ENCODE measurements around the gene CENPX. TPM values are rescaled to one million over a fixed set of nuclear protein-coding genes. Genes with fewer than 3 reads are reported as not detected.

The CENPX gene
- total RNA-seq, 1 experiment from 2014 or later: 344 TPM

DNA sequence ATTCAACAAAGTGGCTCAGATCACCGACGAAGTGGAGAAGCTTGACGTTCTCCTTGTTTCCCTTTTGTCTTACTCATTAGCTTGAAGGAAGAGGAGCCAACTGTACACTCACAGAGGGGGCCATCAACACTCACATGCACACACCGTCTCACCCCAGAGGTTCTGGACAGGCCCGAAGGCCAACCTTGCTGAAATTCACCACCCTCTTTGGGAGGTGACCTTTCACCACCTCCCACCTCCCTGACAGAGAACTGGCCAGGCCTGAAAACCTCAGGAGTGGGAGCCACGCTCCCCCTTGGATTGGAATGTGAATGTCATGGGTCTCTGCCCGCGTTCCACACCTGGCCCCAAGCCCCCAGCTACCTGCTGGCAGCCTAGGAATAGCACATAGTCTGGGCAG lies 12.8 kb upstream of the CENPX start:
- BruUV-seq (replicated peaks): no TSS peak
- H3K9ac ChIP-seq (ENCODE audit: low read length): no peak overlapping the region
- no peaks in the 10 kb centered on the region for H3K9me3 ChIP-seq (ENCODE audit: low read length)
- H3K79me2 ChIP-seq (ENCODE audit: low read length): peaks cover 17% of the 10 kb centered on the region
- H2AFZ ChIP-seq (ENCODE audit: low read length): no peak overlapping the region
- ChIA-PET POLR2A (ENCODE audit: unreplicated experiment) (no interaction called here), CTCF (no interaction called here)
- no peaks in the 10 kb centered on the region for H3K27me3 ChIP-seq (ENCODE audit: low read length)
- no peaks in the 10 kb centered on the region for H3F3A ChIP-seq (ENCODE audit: low read length, unreplicated experiment)
- H3K4me2 ChIP-seq (ENCODE audit: low read length): peak overlapping the region; percentile 93
- ATAC-seq (no peak), DNase-seq (no peak)
- intact Hi-C loops (cut with micrococcal nuclease): loop anchor here (5.0 kb wide), 1 partner anchor 62 kb away; the partner anchor contains the start of gene FASN
- H3K9me2 ChIP-seq (replicated peaks; ENCODE audit: low read length): no peaks in the 10 kb centered on the region
- H4K20me1 ChIP-seq (ENCODE audit: low read length): peaks cover 8% of the 10 kb centered on the region; the same call in 1 of the 2 replicates
- H3K27ac ChIP-seq (ENCODE audit: low read length): no peak overlapping the region
- H3K36me3 ChIP-seq (ENCODE audit: low read depth, low read length): no peaks in the 10 kb centered on the region
- TF ChIP-seq, protein P1, sequence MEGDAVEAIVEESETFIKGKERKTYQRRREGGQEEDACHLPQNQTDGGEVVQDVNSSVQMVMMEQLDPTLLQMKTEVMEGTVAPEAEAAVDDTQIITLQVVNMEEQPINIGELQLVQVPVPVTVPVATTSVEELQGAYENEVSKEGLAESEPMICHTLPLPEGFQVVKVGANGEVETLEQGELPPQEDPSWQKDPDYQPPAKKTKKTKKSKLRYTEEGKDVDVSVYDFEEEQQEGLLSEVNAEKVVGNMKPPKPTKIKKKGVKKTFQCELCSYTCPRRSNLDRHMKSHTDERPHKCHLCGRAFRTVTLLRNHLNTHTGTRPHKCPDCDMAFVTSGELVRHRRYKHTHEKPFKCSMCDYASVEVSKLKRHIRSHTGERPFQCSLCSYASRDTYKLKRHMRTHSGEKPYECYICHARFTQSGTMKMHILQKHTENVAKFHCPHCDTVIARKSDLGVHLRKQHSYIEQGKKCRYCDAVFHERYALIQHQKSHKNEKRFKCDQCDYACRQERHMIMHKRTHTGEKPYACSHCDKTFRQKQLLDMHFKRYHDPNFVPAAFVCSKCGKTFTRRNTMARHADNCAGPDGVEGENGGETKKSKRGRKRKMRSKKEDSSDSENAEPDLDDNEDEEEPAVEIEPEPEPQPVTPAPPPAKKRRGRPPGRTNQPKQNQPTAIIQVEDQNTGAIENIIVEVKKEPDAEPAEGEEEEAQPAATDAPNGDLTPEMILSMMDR (conservative IDR thresholded peaks at IDR 0.05; ENCODE audit: low read depth, low read length): no peak
- TF ChIP-seq EZH2 (IDR thresholded peaks at IDR 0.05; ENCODE audit: low read length, unreplicated experiment) (no peak), EZH2phosphoT487 (IDR thresholded peaks at IDR 0.05; ENCODE audit: borderline replicate concordance, low read length) (no peak)
- H3K4me3 ChIP-seq (ENCODE audit: low read length): peak overlapping the region; percentile 28; the same call in 1 of the 2 replicates
- peaks cover 25% of the 10 kb centered on the region for H3K4me1 ChIP-seq (ENCODE audit: insufficient read depth, low read length)

DNA sequence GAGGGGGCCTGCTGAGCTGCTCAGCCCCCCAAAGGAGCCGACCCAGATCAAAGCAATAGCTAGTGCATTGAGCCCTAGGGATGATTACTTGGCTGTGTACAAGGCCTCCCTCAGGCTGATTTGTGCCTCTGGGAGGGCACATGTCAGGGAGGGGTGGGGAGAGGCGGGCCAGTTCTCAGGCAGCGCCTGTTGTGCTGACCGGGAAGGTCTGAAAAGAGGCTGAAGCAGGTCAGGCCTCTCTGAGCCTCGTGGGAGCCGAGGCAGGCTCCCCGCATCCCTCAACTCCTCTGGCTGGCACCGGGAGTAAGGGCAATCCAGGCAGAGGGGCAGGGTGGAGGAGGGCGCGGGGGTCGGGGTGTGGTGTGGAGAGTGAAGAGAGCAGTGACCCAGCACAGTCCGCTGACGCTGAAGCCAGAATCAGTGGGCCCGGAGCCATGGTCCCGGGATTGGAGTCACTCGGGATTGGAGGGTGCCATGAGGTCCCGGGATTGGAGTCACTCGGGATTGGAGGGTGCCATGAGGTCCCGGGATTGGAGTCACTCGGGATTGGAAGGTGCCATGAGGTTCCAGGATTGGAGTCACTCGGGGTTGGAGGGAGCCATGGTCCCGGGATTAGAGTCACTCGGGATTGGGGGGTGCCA lies 11.8 kb upstream of the CENPX start:
- Histone ChIP-seq H3K36me3 (ENCODE audit: low read depth, low read length) (no peaks in the 10 kb centered on the region), H3K4me1 (ENCODE audit: insufficient read depth, low read length) (peaks cover 29% of the 10 kb centered on the region), H3K9me2 (replicated peaks; ENCODE audit: low read length) (no peaks in the 10 kb centered on the region), H3K79me2 (ENCODE audit: low read length) (peaks cover 17% of the 10 kb centered on the region), H4K20me1 (ENCODE audit: low read length) (peaks cover 8% of the 10 kb centered on the region; the same call in 1 of the 2 replicates), H3K9ac (ENCODE audit: low read length) (no peak overlapping the region), H3F3A (ENCODE audit: low read length, unreplicated experiment) (no peaks in the 10 kb centered on the region), H3K4me2 (ENCODE audit: low read length) (no peak overlapping the region), H3K27ac (ENCODE audit: low read length) (no peak overlapping the region), H3K4me3 (ENCODE audit: low read length) (no peak overlapping the region), H3K27me3 (ENCODE audit: low read length) (no peaks in the 10 kb centered on the region), H3K9me3 (ENCODE audit: low read length) (no peaks in the 10 kb centered on the region), H2AFZ (ENCODE audit: low read length) (no peak overlapping the region)
- CTCF ChIA-PET: no interaction called here
- TF ChIP-seq EZH2 (IDR thresholded peaks at IDR 0.05; ENCODE audit: low read length, unreplicated experiment) (no peak), EZH2phosphoT487 (IDR thresholded peaks at IDR 0.05; ENCODE audit: borderline replicate concordance, low read length) (no peak)
- TF ChIP-seq, protein P1 (conservative IDR thresholded peaks at IDR 0.05; ENCODE audit: low read depth, low read length): no peak
- DNase-seq (no peak), ATAC-seq (no peak)
- POLR2A ChIA-PET (ENCODE audit: unreplicated experiment): no interaction called here
- intact Hi-C loops (cut with micrococcal nuclease): loop anchor here (5.0 kb wide), 1 partner anchor 63 kb away; the partner anchor contains the start of gene FASN
- no TSS peak for BruUV-seq (replicated peaks)

DNA sequence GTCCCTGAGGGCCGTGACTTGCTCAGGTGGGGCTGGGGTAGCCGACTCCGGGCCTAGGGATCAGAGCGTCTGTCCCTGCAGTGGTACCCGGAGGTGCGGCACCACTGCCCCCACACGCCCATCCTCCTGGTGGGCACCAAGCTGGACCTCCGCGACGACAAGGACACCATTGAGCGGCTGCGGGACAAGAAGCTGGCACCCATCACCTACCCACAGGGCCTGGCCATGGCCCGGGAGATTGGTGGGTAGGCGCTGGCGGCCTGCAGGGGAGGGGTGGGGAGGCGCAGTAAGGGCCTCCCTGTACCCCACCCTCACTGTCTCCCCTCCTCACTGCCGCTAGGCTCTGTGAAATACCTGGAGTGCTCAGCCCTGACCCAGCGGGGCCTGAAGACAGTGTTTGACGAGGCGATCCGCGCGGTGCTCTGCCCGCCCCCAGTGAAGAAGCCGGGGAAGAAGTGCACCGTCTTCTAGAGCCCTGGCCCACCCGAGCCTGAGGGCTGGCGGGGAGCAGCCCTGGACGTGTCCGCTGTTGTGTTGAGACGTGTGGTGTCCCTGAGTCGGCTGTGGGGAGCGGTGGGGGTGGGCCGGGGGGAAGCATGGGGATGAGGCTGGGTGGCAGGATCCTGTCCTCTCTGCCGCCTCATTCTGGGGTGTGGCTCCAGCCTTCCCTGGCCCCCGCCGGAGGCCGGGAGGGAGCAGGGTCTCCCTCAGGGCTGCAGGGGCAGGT lies 10.8 kb upstream of the CENPX start:
- no peaks in the 10 kb centered on the region for H3K27me3 ChIP-seq (ENCODE audit: low read length)
- CTCF ChIA-PET: no interaction called here
- H3K9me3 ChIP-seq (ENCODE audit: low read length): no peaks in the 10 kb centered on the region
- H3K4me2 ChIP-seq (ENCODE audit: low read length): no peak overlapping the region
- no peak for ATAC-seq
- no peaks in the 10 kb centered on the region for H3K9me2 ChIP-seq (replicated peaks; ENCODE audit: low read length)
- H3K27ac ChIP-seq (ENCODE audit: low read length): no peak overlapping the region
- peaks cover 29% of the 10 kb centered on the region for H3K4me1 ChIP-seq (ENCODE audit: insufficient read depth, low read length)
- H4K20me1 ChIP-seq (ENCODE audit: low read length): peaks cover 8% of the 10 kb centered on the region; the same call in 1 of the 2 replicates
- TF ChIP-seq EZH2 (IDR thresholded peaks at IDR 0.05; ENCODE audit: low read length, unreplicated experiment) (no peak), EZH2phosphoT487 (IDR thresholded peaks at IDR 0.05; ENCODE audit: borderline replicate concordance, low read length) (no peak)
- TF ChIP-seq, protein P1 (conservative IDR thresholded peaks at IDR 0.05; ENCODE audit: low read depth, low read length): no peak
- H2AFZ ChIP-seq (ENCODE audit: low read length): no peak overlapping the region
- no peak overlapping the region for H3K9ac ChIP-seq (ENCODE audit: low read length)
- peaks cover 17% of the 10 kb centered on the region for H3K79me2 ChIP-seq (ENCODE audit: low read length)
- intact Hi-C loops (cut with micrococcal nuclease): no loop called here
- H3K36me3 ChIP-seq (ENCODE audit: low read depth, low read length): no peaks in the 10 kb centered on the region
- BruUV-seq (replicated peaks): no TSS peak
- POLR2A ChIA-PET (ENCODE audit: unreplicated experiment): no interaction called here
- H3K4me3 ChIP-seq (ENCODE audit: low read length): no peak overlapping the region
- no peak for DNase-seq
- no peaks in the 10 kb centered on the region for H3F3A ChIP-seq (ENCODE audit: low read length, unreplicated experiment)
